MM.1S (cell line): Measurements from ENCODE around the gene P2RX3.

Experiments used
- DNase-seq: peaks from one replicate; pipeline ENCODE4 v3.0.0-alpha.2; 2015
- H2AFZ ChIP-seq: fragments of 300-600 bp; sonication (generic); 2 replicates; pipeline ENCODE4 v1.6.0; 2016; ENCODE audit warnings: antibody characterized with exemption, low read length
- H3F3A ChIP-seq: fragments of 300-600 bp; sonication (generic); 2 replicates; pipeline ENCODE4 v1.6.1; 2016; ENCODE audit warnings: mild to moderate bottlenecking, antibody characterized with exemption, low read length, moderate library complexity, mixed read lengths; ENCODE audit not compliant: insufficient read depth
- H3K27ac ChIP-seq: fragments of 300-600 bp; sonication (generic); 2 replicates; pipeline ENCODE4 v1.5.1; 2016; ENCODE audit warnings: mild to moderate bottlenecking, low read length
- H3K27me3 ChIP-seq: fragments of 300-600 bp; sonication (generic); replicated peaks from 2 replicates; pipeline ENCODE4 v1.6.0; 2016; ENCODE audit warnings: low read length; ENCODE audit not compliant: insufficient read depth
- H3K36me3 ChIP-seq: fragments of 300-600 bp; sonication (generic); replicated peaks from 2 replicates; pipeline ENCODE4 v1.6.1; 2016; ENCODE audit warnings: mild to moderate bottlenecking, low read length, mixed read lengths; ENCODE audit not compliant: insufficient read depth
- H3K4me1 ChIP-seq: fragments of 300-600 bp; sonication (generic); 2 replicates; pipeline ENCODE4 v1.6.1; 2016; ENCODE audit warnings: low read length, mixed read lengths
- H3K4me2 ChIP-seq: fragments of 300-600 bp; sonication (generic); 2 replicates; pipeline ENCODE4 v1.6.0; 2016; ENCODE audit warnings: low read depth, low read length
- H3K4me3 ChIP-seq: fragments of 300-600 bp; sonication (generic); 2 replicates; pipeline ENCODE4 v1.5.1; 2016; ENCODE audit warnings: low read length, mixed read lengths
- H3K79me2 ChIP-seq: fragments of 300-600 bp; sonication (generic); 2 replicates; pipeline ENCODE4 v1.6.1; 2016; ENCODE audit warnings: mixed run types, low read length, mixed read lengths
- H3K9ac ChIP-seq: fragments of 300-600 bp; sonication (generic); 2 replicates; pipeline ENCODE4 v1.6.1; 2016; ENCODE audit warnings: low read length, mixed read lengths
- H3K9me2 ChIP-seq: fragments of 300-600 bp; sonication (generic); replicated peaks from 2 replicates; pipeline ENCODE4 v1.6.1; 2016; ENCODE audit warnings: mild to moderate bottlenecking, low read length, mixed read lengths; ENCODE audit not compliant: insufficient read depth
- H3K9me3 ChIP-seq: fragments of 300-600 bp; sonication (generic); replicated peaks from 2 replicates; pipeline ENCODE4 v1.6.1; 2016; ENCODE audit warnings: mild to moderate bottlenecking, low read length, mixed read lengths; ENCODE audit not compliant: insufficient read depth
- H4K20me1 ChIP-seq: fragments of 300-600 bp; sonication (generic); 2 replicates; pipeline ENCODE4 v1.6.1; 2016; ENCODE audit warnings: mild to moderate bottlenecking, low read length, moderate library complexity, mixed read lengths; ENCODE audit not compliant: insufficient read depth
- CTCF ChIP-seq: fragments of 300-600 bp; sonication (generic); IDR thresholded peaks from 2 replicates; pipeline ENCODE4 v1.5.1; 2016; ENCODE audit warnings: antibody characterized with exemption, low read length, mixed read lengths
- EZH2 ChIP-seq: fragments of 300-600 bp; sonication (generic); optimal IDR thresholded peaks from 2 replicates; pipeline ENCODE3; 2017; ENCODE audit warnings: low read depth, mild to moderate bottlenecking, antibody characterized with exemption, low read length, mixed read lengths
- EZH2phosphoT487 ChIP-seq: fragments of 300-600 bp; sonication (generic); IDR thresholded peaks from 2 replicates; pipeline ENCODE4 v1.6.1; 2018; ENCODE audit warnings: antibody characterized with exemption, low read length

The P2RX3 gene

GRCh38 chr11:57409321-57410100 is 71.4 kb downstream of the P2RX3 start:
- Histone ChIP-seq H4K20me1 (no peaks in the 10 kb centered on the region), H3K9me3 (no peaks in the 10 kb centered on the region), H3K4me3 (no peak overlapping the region), H3K27ac (no peak overlapping the region), H3K27me3 (no peaks in the 10 kb centered on the region), H3K9me2 (no peaks in the 10 kb centered on the region), H3K4me2 (no peak overlapping the region), H3K79me2 (no peaks in the 10 kb centered on the region), H2AFZ (no peak overlapping the region), H3K9ac (no peak overlapping the region), H3F3A (no peaks in the 10 kb centered on the region), H3K36me3 (no peaks in the 10 kb centered on the region), H3K4me1 (no peaks in the 10 kb centered on the region)
- no peak for DNase-seq
- no peak for TF ChIP-seq EZH2
- TF ChIP-seq EZH2phosphoT487: no peak
- no peak for TF ChIP-seq CTCF

GRCh38 chr11:57410287-57410686 is 72.1 kb downstream of the P2RX3 start:
- no peaks in the 10 kb centered on the region for H4K20me1 ChIP-seq
- no peaks in the 10 kb centered on the region for H3K9me3 ChIP-seq
- no peak overlapping the region for H3K9ac ChIP-seq
- no peaks in the 10 kb centered on the region for H3K27me3 ChIP-seq
- H3K36me3 ChIP-seq: no peaks in the 10 kb centered on the region
- no peak for TF ChIP-seq CTCF
- TF ChIP-seq EZH2phosphoT487: no peak
- no peak for TF ChIP-seq EZH2
- no peaks in the 10 kb centered on the region for H3F3A ChIP-seq
- H3K27ac ChIP-seq: no peak overlapping the region
- no peak for DNase-seq
- H3K79me2 ChIP-seq: no peaks in the 10 kb centered on the region
- H3K4me3 ChIP-seq: no peak overlapping the region
- no peaks in the 10 kb centered on the region for H3K4me1 ChIP-seq
- no peak overlapping the region for H3K4me2 ChIP-seq
- H2AFZ ChIP-seq: no peak overlapping the region
- H3K9me2 ChIP-seq: no peaks in the 10 kb centered on the region

GRCh38 chr11:57413681-57414080 is 75.5 kb downstream of the P2RX3 start:
- Histone ChIP-seq H3K4me3 (no peak overlapping the region), H3F3A (no peaks in the 10 kb centered on the region), H3K4me1 (no peaks in the 10 kb centered on the region), H3K9me3 (no peaks in the 10 kb centered on the region), H3K9me2 (no peaks in the 10 kb centered on the region), H3K27me3 (no peaks in the 10 kb centered on the region), H3K4me2 (no peak overlapping the region), H3K79me2 (no peaks in the 10 kb centered on the region), H3K27ac (no peak overlapping the region), H3K9ac (no peak overlapping the region), H4K20me1 (no peaks in the 10 kb centered on the region), H3K36me3 (no peaks in the 10 kb centered on the region), H2AFZ (no peak overlapping the region)
- TF ChIP-seq CTCF (no peak), EZH2phosphoT487 (no peak), EZH2 (no peak)
- no peak for DNase-seq
